ENCODE results near the gene NXPE2. TPM values are rescaled to one million over a fixed set of nuclear protein-coding genes. Genes with fewer than 3 reads are reported as not detected.
"Not testable (repeated sequence)": the region's sequence is repeated elsewhere in the genome, so short reads cannot be mapped to it uniquely, and the experiment has no call there.

NXPE2 gene
- not detected in 2 replicates for total RNA-seq (2014; rRNA removed; shearing (Covaris generic); ENCODE audit: low replicate concordance)

- peak; percentile 77 for DNase-seq (ENCODE audit: low read depth)
- in situ Hi-C loops (cut with HindIII; ENCODE audit: low pct_unique_long_range_greater_than_20kb, low sequenced_read_pairs) = no loop called here
Observed at GRCh38 chr11:114678125-114679036, at the start of gene NXPE2. NXPE2 (plus strand) TSS chr11:114678527; CDS start chr11:114678576, 49 bp downstream.

GRCh38 chr11:114631445-114631965 is 46.8 kb upstream of the NXPE2 start:
- in situ Hi-C loops (cut with HindIII; ENCODE audit: low pct_unique_long_range_greater_than_20kb, low sequenced_read_pairs); DNase-seq (ENCODE audit: low read depth): not testable (repeated sequence)

- DNase-seq (ENCODE audit: low read depth); in situ Hi-C loops (cut with HindIII; ENCODE audit: low pct_unique_long_range_greater_than_20kb, low sequenced_read_pairs): not testable (repeated sequence)
Observed at GRCh38 chr11:114639440-114639839, 38.9 kb upstream of the NXPE2 start.

- in situ Hi-C loops (cut with HindIII; ENCODE audit: low pct_unique_long_range_greater_than_20kb, low sequenced_read_pairs) = no loop called here
- no peak for DNase-seq (ENCODE audit: low read depth)
Observed at GRCh38 chr11:114650661-114651060, 27.7 kb upstream of the NXPE2 start.

- in situ Hi-C loops (cut with HindIII; ENCODE audit: low pct_unique_long_range_greater_than_20kb, low sequenced_read_pairs) = no loop called here
- DNase-seq (ENCODE audit: low read depth) = no peak
Observed at GRCh38 chr11:114651145-114651718, 27.1 kb upstream of the NXPE2 start.

- in situ Hi-C loops (cut with HindIII; ENCODE audit: low pct_unique_long_range_greater_than_20kb, low sequenced_read_pairs) = no loop called here
- DNase-seq (ENCODE audit: low read depth) = no peak
Observed at GRCh38 chr11:114653148-114653547, 25.2 kb upstream of the NXPE2 start.

- no peak for DNase-seq (ENCODE audit: low read depth)
- in situ Hi-C loops (cut with HindIII; ENCODE audit: low pct_unique_long_range_greater_than_20kb, low sequenced_read_pairs) = no loop called here
Observed at GRCh38 chr11:114664641-114665040, 13.7 kb upstream of the NXPE2 start.

GRCh38 chr11:114666760-114667159 is 11.6 kb upstream of the NXPE2 start:
- in situ Hi-C loops (cut with HindIII; ENCODE audit: low pct_unique_long_range_greater_than_20kb, low sequenced_read_pairs) = no loop called here
- no peak for DNase-seq (ENCODE audit: low read depth)

GRCh38 chr11:114668109-114668508 is 10.2 kb upstream of the NXPE2 start:
- in situ Hi-C loops (cut with HindIII; ENCODE audit: low pct_unique_long_range_greater_than_20kb, low sequenced_read_pairs) = no loop called here
- no peak for DNase-seq (ENCODE audit: low read depth)

- in situ Hi-C loops (cut with HindIII; ENCODE audit: low pct_unique_long_range_greater_than_20kb, low sequenced_read_pairs) = no loop called here
- DNase-seq (ENCODE audit: low read depth) = no peak
Observed at GRCh38 chr11:114673661-114674060, 4.7 kb upstream of the NXPE2 start.

GRCh38 chr11:114679505-114679904 is 1.2 kb downstream of the NXPE2 start:
- in situ Hi-C loops (cut with HindIII; ENCODE audit: low pct_unique_long_range_greater_than_20kb, low sequenced_read_pairs) = no loop called here
- DNase-seq (ENCODE audit: low read depth) = no peak

- peak; percentile 2 for DNase-seq (ENCODE audit: low read depth)
- in situ Hi-C loops (cut with HindIII; ENCODE audit: low pct_unique_long_range_greater_than_20kb, low sequenced_read_pairs) = no loop called here
Observed at GRCh38 chr11:114683007-114683406, 4.7 kb downstream of the NXPE2 start.

- in situ Hi-C loops (cut with HindIII; ENCODE audit: low pct_unique_long_range_greater_than_20kb, low sequenced_read_pairs) = no loop called here
- no peak for DNase-seq (ENCODE audit: low read depth)
Observed at GRCh38 chr11:114684636-114685035, 6.3 kb downstream of the NXPE2 start.

- in situ Hi-C loops (cut with HindIII; ENCODE audit: low pct_unique_long_range_greater_than_20kb, low sequenced_read_pairs) = no loop called here
- no peak for DNase-seq (ENCODE audit: low read depth)
Observed at GRCh38 chr11:114685097-114685496, 6.8 kb downstream of the NXPE2 start.

- DNase-seq (ENCODE audit: low read depth) = no peak
- in situ Hi-C loops (cut with HindIII; ENCODE audit: low pct_unique_long_range_greater_than_20kb, low sequenced_read_pairs) = no loop called here
Observed at GRCh38 chr11:114705280-114706024, 27.1 kb downstream of the NXPE2 start.

- no peak for DNase-seq (ENCODE audit: low read depth)
- in situ Hi-C loops (cut with HindIII; ENCODE audit: low pct_unique_long_range_greater_than_20kb, low sequenced_read_pairs) = no loop called here
Observed at GRCh38 chr11:114709960-114710359, 31.6 kb downstream of the NXPE2 start.

GRCh38 chr11:114713756-114714155 is 35.4 kb downstream of the NXPE2 start:
- in situ Hi-C loops (cut with HindIII; ENCODE audit: low pct_unique_long_range_greater_than_20kb, low sequenced_read_pairs) = no loop called here
- no peak for DNase-seq (ENCODE audit: low read depth)

- in situ Hi-C loops (cut with HindIII; ENCODE audit: low pct_unique_long_range_greater_than_20kb, low sequenced_read_pairs) = no loop called here
Observed at GRCh38 chr11:114719562-114719961, 41.2 kb downstream of the NXPE2 start.

More at GRCh38 chr11:114719562-114719961, 41.2 kb downstream of the NXPE2 start:
- DNase-seq (ENCODE audit: low read depth) = no peak

All from Caki2 (cell line).